ENCODE results near the gene AGPAT1.

- TF ChIP-seq, protein P1, sequence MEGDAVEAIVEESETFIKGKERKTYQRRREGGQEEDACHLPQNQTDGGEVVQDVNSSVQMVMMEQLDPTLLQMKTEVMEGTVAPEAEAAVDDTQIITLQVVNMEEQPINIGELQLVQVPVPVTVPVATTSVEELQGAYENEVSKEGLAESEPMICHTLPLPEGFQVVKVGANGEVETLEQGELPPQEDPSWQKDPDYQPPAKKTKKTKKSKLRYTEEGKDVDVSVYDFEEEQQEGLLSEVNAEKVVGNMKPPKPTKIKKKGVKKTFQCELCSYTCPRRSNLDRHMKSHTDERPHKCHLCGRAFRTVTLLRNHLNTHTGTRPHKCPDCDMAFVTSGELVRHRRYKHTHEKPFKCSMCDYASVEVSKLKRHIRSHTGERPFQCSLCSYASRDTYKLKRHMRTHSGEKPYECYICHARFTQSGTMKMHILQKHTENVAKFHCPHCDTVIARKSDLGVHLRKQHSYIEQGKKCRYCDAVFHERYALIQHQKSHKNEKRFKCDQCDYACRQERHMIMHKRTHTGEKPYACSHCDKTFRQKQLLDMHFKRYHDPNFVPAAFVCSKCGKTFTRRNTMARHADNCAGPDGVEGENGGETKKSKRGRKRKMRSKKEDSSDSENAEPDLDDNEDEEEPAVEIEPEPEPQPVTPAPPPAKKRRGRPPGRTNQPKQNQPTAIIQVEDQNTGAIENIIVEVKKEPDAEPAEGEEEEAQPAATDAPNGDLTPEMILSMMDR (IDR thresholded peaks at IDR 0.05): no peak
- TF ChIP-seq POLR2A (IDR thresholded peaks at IDR 0.05): no peak
Measured at GRCh38 chr6:32202186-32202585, 26.3 kb upstream of the AGPAT1 start.

Data from upper lobe of left lung (tissue), 4 donors.